HG03558 (cell line): ENCODE results near the gene TTC24.
"Not testable (repeated sequence)": the region's sequence is repeated elsewhere in the genome, so short reads cannot be mapped to it uniquely, and the experiment has no call there.

Source experiments
- ATAC-seq: cut with Tn5 transposase; IDR thresholded peaks from one replicate; pipeline ENCODE4 v1.9.1; 2021; ENCODE audit warnings: moderate number of reproducible peaks; ENCODE audit not compliant: unreplicated experiment; ENCODE audit errors: extremely low read depth

Gene TTC24

GRCh38 chr1:156601892-156602291, 22.4 kb downstream of the TTC24 start:
- ATAC-seq = no peak

- no peak for ATAC-seq
Observed at GRCh38 chr1:156602557-156602993, 23.1 kb downstream of the TTC24 start.

- ATAC-seq = not testable (repeated sequence)
Observed at GRCh38 chr1:156607344-156607743, 27.8 kb downstream of the TTC24 start.

- ATAC-seq = no peak
Observed at GRCh38 chr1:156608036-156608674, 28.6 kb downstream of the TTC24 start.

- no peak for ATAC-seq
Observed at GRCh38 chr1:156608981-156609380, 29.5 kb downstream of the TTC24 start.

- ATAC-seq = not testable (repeated sequence)
Observed at GRCh38 chr1:156610072-156610471, 30.5 kb downstream of the TTC24 start.

GRCh38 chr1:156612666-156613065, 33.1 kb downstream of the TTC24 start:
- no peak for ATAC-seq

- no peak for ATAC-seq
Observed at GRCh38 chr1:156615946-156616345, 36.4 kb downstream of the TTC24 start.

- no peak for ATAC-seq
Observed at GRCh38 chr1:156616463-156616862, 36.9 kb downstream of the TTC24 start.

- ATAC-seq = no peak
Observed at GRCh38 chr1:156618853-156619581, 39.5 kb downstream of the TTC24 start, which contains the start of gene HAPLN2. HAPLN2 (plus strand) TSS chr1:156619415; CDS start chr1:156623491, 4,076 bp downstream.

- ATAC-seq = no peak
Observed at GRCh38 chr1:156619582-156619955, 40.0 kb downstream of the TTC24 start.

GRCh38 chr1:156622581-156623297, 43.2 kb downstream of the TTC24 start:
- no peak for ATAC-seq

- no peak for ATAC-seq
Observed at GRCh38 chr1:156623946-156624813, 44.7 kb downstream of the TTC24 start.

GRCh38 chr1:156624814-156625435, 45.4 kb downstream of the TTC24 start:
- no peak for ATAC-seq

GRCh38 chr1:156625436-156626078, 46.0 kb downstream of the TTC24 start:
- no peak for ATAC-seq

GRCh38 chr1:156626079-156626438, 46.5 kb downstream of the TTC24 start:
- no peak for ATAC-seq

- ATAC-seq = no peak
Observed at GRCh38 chr1:156627313-156627880, 47.9 kb downstream of the TTC24 start.

GRCh38 chr1:156629823-156630449, 50.4 kb downstream of the TTC24 start:
- ATAC-seq = no peak

- not testable (repeated sequence) for ATAC-seq
Observed at GRCh38 chr1:156631152-156631551, 51.6 kb downstream of the TTC24 start.
